HepG2 (cell line): ENCODE data around the gene OSM. TPM values are rescaled to one million over a fixed set of nuclear protein-coding genes. Genes with fewer than 3 reads are reported as not detected.

Source experiments
- CBX2 ChIP-seq, 2 experiments: fragments of 200-600 bp in 1 of 2; sonication (generic); formaldehyde crosslinking in 1 of 2; IDR thresholded peaks; 2 replicates each; pipeline versions ENCODE4 v1.7.0 to v1.8.1; 2018 to 2022; ENCODE audit warnings: low read depth in 2 of 2, low read length in 1 of 2, mild to moderate bottlenecking in 1 of 2, missing genetic modification reagents in 1 of 2
- DR1 ChIP-seq: sonication (generic); formaldehyde crosslinking; IDR thresholded peaks from 2 replicates; pipeline ENCODE4 v1.8.0; 2021; ENCODE audit warnings: mild to moderate bottlenecking, missing genetic modification reagents, inconsistent platforms
- GATAD2A ChIP-seq: IDR thresholded peaks from 2 replicates; pipeline ENCODE4 v1.6.1; 2016
- KLF13 ChIP-seq: sonication (generic); formaldehyde crosslinking; IDR thresholded peaks from 2 replicates; pipeline ENCODE4 v1.4.0; 2020; ENCODE audit warnings: mild to moderate bottlenecking, missing genetic modification reagents
- NCOA2 ChIP-seq: sonication (generic); formaldehyde crosslinking; IDR thresholded peaks from 2 replicates; pipeline ENCODE4 v1.8.0; 2022; ENCODE audit warnings: inconsistent platforms
- NFKB2 ChIP-seq: sonication (generic); formaldehyde crosslinking; IDR thresholded peaks from 2 replicates; pipeline ENCODE4 v1.4.0; 2020; ENCODE audit warnings: missing genetic modification reagents, borderline replicate concordance
- ONECUT2 ChIP-seq: sonication (generic); formaldehyde crosslinking; IDR thresholded peaks from 2 replicates; pipeline ENCODE4 v1.4.0; 2020; ENCODE audit warnings: missing genetic modification reagents
- PHF20 ChIP-seq: sonication (generic); formaldehyde crosslinking; IDR thresholded peaks from 2 replicates; pipeline ENCODE4 v1.5.0; 2020; ENCODE audit warnings: mild to moderate bottlenecking, missing genetic modification reagents
- REPIN1 ChIP-seq: sonication (generic); formaldehyde crosslinking; IDR thresholded peaks from 2 replicates; pipeline ENCODE4 v1.8.0; 2022; ENCODE audit warnings: missing genetic modification reagents, low read depth, mild to moderate bottlenecking, borderline replicate concordance
- SCMH1 ChIP-seq: sonication (generic); formaldehyde crosslinking; IDR thresholded peaks from 2 replicates; pipeline ENCODE4 v1.9.0; 2021; ENCODE audit warnings: missing genetic modification reagents, mild to moderate bottlenecking, borderline replicate concordance
- SNAPC5 ChIP-seq: sonication (generic); formaldehyde crosslinking; IDR thresholded peaks from 2 replicates; pipeline ENCODE4 v1.8.1; 2023; ENCODE audit warnings: mild to moderate bottlenecking, missing genetic modification reagents, borderline replicate concordance
- ZFX ChIP-seq: sonication (generic); formaldehyde crosslinking; IDR thresholded peaks from 2 replicates; pipeline ENCODE4 v1.4.0; 2020; ENCODE audit warnings: mild to moderate bottlenecking, low read depth, missing genetic modification reagents, moderate library complexity
- ZNF10 ChIP-seq: sonication (generic); formaldehyde crosslinking; IDR thresholded peaks from 2 replicates; pipeline ENCODE4 v1.4.0; 2020; ENCODE audit warnings: mild to moderate bottlenecking, low read depth, missing genetic modification reagents, borderline replicate concordance
- ZNF431 ChIP-seq: sonication (generic); formaldehyde crosslinking; IDR thresholded peaks from 2 replicates; pipeline ENCODE4 v1.9.0; 2022; ENCODE audit warnings: missing genetic modification reagents, low read depth, mild to moderate bottlenecking, borderline replicate concordance
- ZNF556 ChIP-seq: sonication (generic); formaldehyde crosslinking; IDR thresholded peaks from 2 replicates; pipeline ENCODE4 v1.4.0; 2020; ENCODE audit warnings: mild to moderate bottlenecking, missing genetic modification reagents, borderline replicate concordance
- ZNF747 ChIP-seq: sonication (generic); formaldehyde crosslinking; IDR thresholded peaks from 2 replicates; pipeline ENCODE4 v1.8.1; 2023; ENCODE audit warnings: missing genetic modification reagents, mild to moderate bottlenecking, borderline replicate concordance
- polyA plus RNA-seq, 8 experiments: library from polyadenylated mRNA; depleted of rRNA in 3 of 8; stranded (reverse) in 7 of 8; unstranded in 1 of 8; fragments of >200 nt; fragmentation: Illumina TruSeq in 4 of 8; extraction: Trizol in 4 of 8; gene quantifications; 2 replicates each; pipeline versions ENCODE4 v1.2.1 to v1.2.3, GENCODE V29; 2011 to 2016; ENCODE audit warnings: low read depth in 4 of 8, missing spikeins in 1 of 8, mixed read lengths in 1 of 8; ENCODE audit not compliant: insufficient read depth in 1 of 8
- total RNA-seq, 5 experiments: library from RNA; depleted of rRNA; stranded (reverse); fragments of >200 nt; fragmentation: Illumina TruSeq; extraction: Trizol; gene quantifications; 2 replicates each; pipeline ENCODE4 v1.2.3, GENCODE V29; 2016; ENCODE audit warnings: low read depth in 1 of 5
- TF ChIP-seq, protein P1 (sequence below): sonication (generic); formaldehyde crosslinking; IDR thresholded peaks from one replicate; pipeline ENCODE4 v1.5.1; 2020; ENCODE audit warnings: mild to moderate bottlenecking, missing genetic modification reagents; ENCODE audit errors: not compliant biosample characterization
- TF ChIP-seq, protein P2 (sequence below): fragments of 450-650 bp; IDR thresholded peaks from 2 replicates; pipeline ENCODE4 v1.6.1; 2016

OSM gene
- total and polyA plus RNA-seq, 2 of the 13 experiments (the other 11 are each of a cell fraction or from before 2014, with no cell fraction given): not detected

GRCh38 chr22:30286813-30287647 is 20.4 kb upstream of the OSM start (continued):
- TF ChIP-seq ZNF10 (CRISPR knock-in tag) (no peak), ZNF747 (no peak), DR1 (CRISPR knock-in tag) (no peak), CBX2 (IDR thresholded peaks at IDR 0.05; ENCODE audit: low read depth, low read length) (no peak), CBX2 (CRISPR knock-in tag; IDR thresholded peaks at IDR 0.05; ENCODE audit: low read depth) (no peak), ZFX (CRISPR knock-in tag) (no peak; the same call in 1 of the 2 replicates), ONECUT2 (CRISPR knock-in tag) (no peak), ZNF431 (CRISPR knock-in tag) (no peak), PHF20 (CRISPR knock-in tag) (no peak), SNAPC5 (CRISPR knock-in tag) (no peak), GATAD2A (no peak), SCMH1 (CRISPR knock-in tag) (no peak), NCOA2 (0 out of 2 replicates have a peak, but pooled peaks have one; percentile 16), KLF13 (no peak), ZNF556 (CRISPR knock-in tag) (no peak), REPIN1 (0 out of 2 replicates have a peak, but pooled peaks have one; percentile 36), NFKB2 (CRISPR knock-in tag) (no peak)
- TF ChIP-seq, protein P1, sequence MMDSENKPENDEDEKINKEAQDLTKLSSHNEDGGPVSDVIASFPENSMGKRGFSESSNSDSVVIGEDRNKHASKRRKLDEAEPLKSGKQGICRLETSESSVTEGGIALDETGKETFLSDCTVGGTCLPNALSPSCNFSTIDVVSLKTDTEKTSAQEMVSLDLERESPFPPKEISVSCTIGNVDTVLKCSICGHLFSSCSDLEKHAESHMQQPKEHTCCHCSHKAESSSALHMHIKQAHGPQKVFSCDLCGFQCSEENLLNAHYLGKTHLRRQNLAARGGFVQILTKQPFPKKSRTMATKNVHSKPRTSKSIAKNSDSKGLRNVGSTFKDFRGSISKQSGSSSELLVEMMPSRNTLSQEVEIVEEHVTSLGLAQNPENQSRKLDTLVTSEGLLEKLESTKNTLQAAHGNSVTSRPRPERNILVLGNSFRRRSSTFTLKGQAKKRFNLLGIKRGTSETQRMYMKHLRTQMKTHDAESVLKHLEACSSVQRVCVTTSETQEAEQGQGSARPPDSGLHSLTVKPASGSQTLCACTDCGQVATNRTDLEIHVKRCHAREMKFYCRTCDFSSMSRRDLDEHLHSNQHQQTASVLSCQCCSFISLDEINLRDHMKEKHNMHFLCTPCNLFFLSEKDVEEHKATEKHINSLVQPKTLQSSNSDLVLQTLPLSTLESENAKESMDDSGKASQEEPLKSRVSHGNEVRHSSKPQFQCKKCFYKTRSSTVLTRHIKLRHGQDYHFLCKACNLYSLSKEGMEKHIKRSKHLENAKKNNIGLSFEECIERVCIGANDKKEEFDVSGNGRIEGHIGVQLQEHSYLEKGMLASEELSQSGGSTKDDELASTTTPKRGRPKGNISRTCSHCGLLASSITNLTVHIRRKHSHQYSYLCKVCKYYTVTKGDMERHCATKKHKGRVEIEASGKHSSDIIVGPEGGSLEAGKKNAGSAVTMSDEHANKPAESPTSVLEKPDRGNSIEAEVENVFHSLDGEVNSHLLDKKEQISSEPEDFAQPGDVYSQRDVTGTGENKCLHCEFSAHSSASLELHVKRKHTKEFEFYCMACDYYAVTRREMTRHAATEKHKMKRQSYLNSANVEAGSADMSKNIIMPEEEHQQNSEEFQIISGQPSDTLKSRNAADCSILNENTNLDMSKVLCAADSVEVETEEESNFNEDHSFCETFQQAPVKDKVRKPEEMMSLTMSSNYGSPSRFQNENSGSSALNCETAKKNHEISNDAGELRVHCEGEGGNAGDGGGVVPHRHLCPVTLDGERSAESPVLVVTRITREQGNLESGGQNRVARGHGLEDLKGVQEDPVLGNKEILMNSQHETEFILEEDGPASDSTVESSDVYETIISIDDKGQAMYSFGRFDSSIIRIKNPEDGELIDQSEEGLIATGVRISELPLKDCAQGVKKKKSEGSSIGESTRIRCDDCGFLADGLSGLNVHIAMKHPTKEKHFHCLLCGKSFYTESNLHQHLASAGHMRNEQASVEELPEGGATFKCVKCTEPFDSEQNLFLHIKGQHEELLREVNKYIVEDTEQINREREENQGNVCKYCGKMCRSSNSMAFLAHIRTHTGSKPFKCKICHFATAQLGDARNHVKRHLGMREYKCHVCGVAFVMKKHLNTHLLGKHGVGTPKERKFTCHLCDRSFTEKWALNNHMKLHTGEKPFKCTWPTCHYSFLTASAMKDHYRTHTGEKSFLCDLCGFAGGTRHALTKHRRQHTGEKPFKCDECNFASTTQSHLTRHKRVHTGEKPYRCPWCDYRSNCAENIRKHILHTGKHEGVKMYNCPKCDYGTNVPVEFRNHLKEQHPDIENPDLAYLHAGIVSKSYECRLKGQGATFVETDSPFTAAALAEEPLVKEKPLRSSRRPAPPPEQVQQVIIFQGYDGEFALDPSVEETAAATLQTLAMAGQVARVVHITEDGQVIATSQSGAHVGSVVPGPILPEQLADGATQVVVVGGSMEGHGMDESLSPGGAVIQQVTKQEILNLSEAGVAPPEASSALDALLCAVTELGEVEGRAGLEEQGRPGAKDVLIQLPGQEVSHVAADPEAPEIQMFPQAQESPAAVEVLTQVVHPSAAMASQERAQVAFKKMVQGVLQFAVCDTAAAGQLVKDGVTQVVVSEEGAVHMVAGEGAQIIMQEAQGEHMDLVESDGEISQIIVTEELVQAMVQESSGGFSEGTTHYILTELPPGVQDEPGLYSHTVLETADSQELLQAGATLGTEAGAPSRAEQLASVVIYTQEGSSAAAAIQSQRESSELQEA (CRISPR knock-in tag): no peak
- TF ChIP-seq, protein P2, sequence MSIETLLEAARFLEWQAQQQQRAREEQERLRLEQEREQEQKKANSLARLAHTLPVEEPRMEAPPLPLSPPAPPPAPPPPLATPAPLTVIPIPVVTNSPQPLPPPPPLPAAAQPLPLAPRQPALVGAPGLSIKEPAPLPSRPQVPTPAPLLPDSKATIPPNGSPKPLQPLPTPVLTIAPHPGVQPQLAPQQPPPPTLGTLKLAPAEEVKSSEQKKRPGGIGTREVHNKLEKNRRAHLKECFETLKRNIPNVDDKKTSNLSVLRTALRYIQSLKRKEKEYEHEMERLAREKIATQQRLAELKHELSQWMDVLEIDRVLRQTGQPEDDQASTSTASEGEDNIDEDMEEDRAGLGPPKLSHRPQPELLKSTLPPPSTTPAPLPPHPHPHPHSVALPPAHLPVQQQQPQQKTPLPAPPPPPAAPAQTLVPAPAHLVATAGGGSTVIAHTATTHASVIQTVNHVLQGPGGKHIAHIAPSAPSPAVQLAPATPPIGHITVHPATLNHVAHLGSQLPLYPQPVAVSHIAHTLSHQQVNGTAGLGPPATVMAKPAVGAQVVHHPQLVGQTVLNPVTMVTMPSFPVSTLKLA: no peak
